Stimulated activated memory B cell treated with anti-CD40 and anti-IgM and Interleukin-4, amounts not matched to agents 10 μg/mL and 1 μg/mL and 100 μg/mL, for 72 hours (primary cell): ENCODE data around the gene THAP5.
"Not testable (repeated sequence)": the region's sequence is repeated elsewhere in the genome, so short reads cannot be mapped to it uniquely, and the experiment has no call there.

ENCODE experiments used
- ATAC-seq: fragments of 150-1000 bp; cut with Tn5 transposase; 2 replicates; pipeline ENCODE4 v1.10.0; 2021
- H3K27ac Mint-ChIP-seq: one replicate; pipeline ENCODE4 v1.8.0; 2022; ENCODE audit warnings: mild to moderate bottlenecking, mixed read lengths
- H3K27me3 Mint-ChIP-seq: one replicate; pipeline ENCODE4 v1.8.0; 2022; ENCODE audit warnings: mixed read lengths
- H3K36me3 Mint-ChIP-seq: one replicate; pipeline ENCODE4 v1.8.0; 2022; ENCODE audit warnings: mixed read lengths
- H3K4me1 Mint-ChIP-seq: one replicate; pipeline ENCODE4 v1.8.0; 2022; ENCODE audit warnings: mixed read lengths
- H3K4me3 Mint-ChIP-seq: one replicate; pipeline ENCODE4 v1.8.0; 2022; ENCODE audit warnings: mild to moderate bottlenecking, moderate library complexity, mixed read lengths
- H3K9me3 Mint-ChIP-seq: one replicate; pipeline ENCODE4 v1.8.0; 2022; ENCODE audit warnings: mixed read lengths

THAP5 gene

DNA sequence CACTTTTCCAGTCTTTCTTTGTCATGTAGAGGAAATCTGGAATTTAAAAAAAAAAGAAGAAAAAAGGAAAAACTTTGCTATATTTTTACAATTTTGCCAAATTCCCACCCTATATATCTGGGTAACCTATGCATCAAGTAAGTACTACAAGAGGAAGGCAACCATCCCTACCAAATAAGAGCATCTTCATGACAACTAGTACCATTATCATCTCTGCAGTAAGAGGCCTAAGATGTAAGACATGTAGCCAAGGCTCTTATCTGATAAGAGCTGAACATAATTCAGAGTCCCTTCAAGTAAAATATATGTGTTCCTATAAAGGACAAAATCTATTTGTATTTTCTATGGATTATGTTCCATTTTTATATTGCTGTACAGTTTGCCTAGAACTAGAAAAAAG is 3.5 kb downstream of the THAP5 start:
- no peak overlapping the region for H3K27ac Mint-ChIP-seq
- H3K36me3 Mint-ChIP-seq = peaks cover 22% of the 10 kb centered on the region

DNA sequence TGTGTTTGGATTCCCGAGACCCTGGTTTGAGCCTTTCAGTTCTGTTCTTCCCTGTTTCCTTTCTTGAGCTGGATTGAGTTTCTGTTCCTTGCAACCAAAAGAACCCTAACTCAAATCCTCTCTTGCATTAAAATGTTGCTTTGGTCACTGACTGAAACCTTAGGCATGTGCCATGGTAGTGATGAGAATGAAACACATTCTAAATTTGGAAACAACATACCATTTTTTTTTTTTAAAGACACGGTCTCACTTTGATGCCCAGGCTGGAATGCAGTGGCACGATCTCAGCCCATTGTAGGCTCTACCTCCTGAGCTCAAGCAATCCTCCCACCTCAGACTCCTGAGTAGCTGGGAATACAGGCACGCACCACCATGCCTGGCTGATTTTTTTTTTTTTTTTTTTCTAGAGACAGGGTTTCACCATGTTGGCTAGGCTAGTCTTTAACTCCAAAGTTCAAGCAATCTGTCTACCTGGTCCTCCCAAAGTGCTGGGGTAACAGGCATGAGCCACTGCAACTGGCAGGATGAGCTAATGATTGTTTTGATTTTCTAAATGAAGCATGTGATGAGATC is 8.4 kb downstream of the THAP5 start:
- Mint-ChIP-seq H3K27ac (no peak overlapping the region), H3K4me3 (no peak overlapping the region), H3K36me3 (peaks cover 52% of the 10 kb centered on the region), H3K4me1 (peaks cover 14% of the 10 kb centered on the region), H3K27me3 (no peaks in the 10 kb centered on the region), H3K9me3 (peaks cover 15% of the 10 kb centered on the region)
- no peak for ATAC-seq

More for the DNA sequence above, 3.5 kb downstream of the THAP5 start:
- H3K4me3 Mint-ChIP-seq = no peak overlapping the region
- no peak for ATAC-seq
- H3K27me3 Mint-ChIP-seq = no peaks in the 10 kb centered on the region
- peaks cover 25% of the 10 kb centered on the region for H3K4me1 Mint-ChIP-seq
- H3K9me3 Mint-ChIP-seq = peaks cover 2% of the 10 kb centered on the region

- Mint-ChIP-seq H3K27ac (no peak overlapping the region), H3K4me3 (no peak overlapping the region), H3K4me1 (peaks cover 14% of the 10 kb centered on the region), H3K9me3 (peaks cover 17% of the 10 kb centered on the region), H3K27me3 (no peaks in the 10 kb centered on the region), H3K36me3 (peaks cover 43% of the 10 kb centered on the region)
- no peak for ATAC-seq
Measured at GRCh38 chr7:108559253-108559652, 10.3 kb downstream of the THAP5 start.

DNA sequence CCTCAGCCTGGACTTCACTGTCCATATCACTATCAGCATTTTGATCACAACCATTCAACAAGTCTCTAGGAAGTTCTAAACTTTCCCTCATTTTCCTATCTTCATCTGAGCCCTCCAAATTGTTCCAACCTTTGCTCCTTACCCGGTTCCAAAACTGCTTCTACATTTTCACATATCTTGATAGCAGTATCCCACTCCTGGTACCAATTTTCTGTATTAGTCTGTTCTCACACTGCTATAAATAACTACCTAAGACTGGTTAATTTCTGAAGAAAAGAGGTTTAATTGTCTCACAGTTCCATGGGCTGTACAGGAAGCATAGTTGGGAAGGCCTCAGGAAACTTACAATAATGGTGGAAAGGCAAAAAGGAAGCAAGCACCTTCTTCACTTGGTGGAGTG is 11.9 kb downstream of the THAP5 start:
- H3K4me1 Mint-ChIP-seq = peaks cover 28% of the 10 kb centered on the region
- H3K27me3 Mint-ChIP-seq = no peaks in the 10 kb centered on the region
- peaks cover 17% of the 10 kb centered on the region for H3K9me3 Mint-ChIP-seq
- H3K27ac Mint-ChIP-seq = no peak overlapping the region
- ATAC-seq = no peak
- no peak overlapping the region for H3K4me3 Mint-ChIP-seq
- H3K36me3 Mint-ChIP-seq = peaks cover 42% of the 10 kb centered on the region

DNA sequence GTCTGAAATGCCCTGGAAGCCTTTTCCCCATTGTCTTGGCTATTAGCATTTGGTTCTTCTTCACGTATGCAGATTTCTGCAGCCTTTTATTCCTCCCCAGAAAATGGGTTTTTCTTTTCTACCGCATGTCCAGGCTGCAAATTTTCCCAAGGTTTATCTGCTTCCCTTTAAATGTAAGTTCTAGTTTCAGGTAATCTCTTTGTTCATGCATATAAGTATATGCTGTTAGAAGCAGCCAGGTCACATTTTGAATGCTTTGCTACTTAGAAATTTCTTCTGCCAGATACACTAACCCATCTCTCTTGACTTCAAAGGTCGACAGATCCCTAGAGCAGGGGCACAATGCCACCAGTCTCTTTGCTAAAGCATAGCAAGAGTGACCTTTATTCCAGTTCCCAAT is 12.3 kb downstream of the THAP5 start:
- no peak for ATAC-seq
- peaks cover 42% of the 10 kb centered on the region for H3K36me3 Mint-ChIP-seq
- peaks cover 17% of the 10 kb centered on the region for H3K9me3 Mint-ChIP-seq
- peaks cover 32% of the 10 kb centered on the region for H3K4me1 Mint-ChIP-seq
- no peak overlapping the region for H3K4me3 Mint-ChIP-seq
- no peak overlapping the region for H3K27ac Mint-ChIP-seq
- H3K27me3 Mint-ChIP-seq = no peaks in the 10 kb centered on the region

- not testable (repeated sequence) for H3K4me3 Mint-ChIP-seq, H3K27me3 Mint-ChIP-seq, H3K27ac Mint-ChIP-seq, ATAC-seq
- H3K9me3 Mint-ChIP-seq = peaks cover 17% of the 10 kb centered on the region
- peaks cover 38% of the 10 kb centered on the region for H3K4me1 Mint-ChIP-seq
- peaks cover 41% of the 10 kb centered on the region for H3K36me3 Mint-ChIP-seq
Measured at GRCh38 chr7:108556665-108557064, 12.8 kb downstream of the THAP5 start.

GRCh38 chr7:108548141-108548896 is 21.2 kb downstream of the THAP5 start:
- H3K9me3 Mint-ChIP-seq, ATAC-seq, H3K27me3 Mint-ChIP-seq, H3K4me3 Mint-ChIP-seq, H3K27ac Mint-ChIP-seq, H3K36me3 Mint-ChIP-seq: not testable (repeated sequence)
- peaks cover 24% of the 10 kb centered on the region for H3K4me1 Mint-ChIP-seq

GRCh38 chr7:108541478-108541877 is 28.0 kb downstream of the THAP5 start:
- Mint-ChIP-seq H3K27me3 (no peaks in the 10 kb centered on the region), H3K9me3 (no peaks in the 10 kb centered on the region), H3K36me3 (no peaks in the 10 kb centered on the region), H3K4me3 (no peak overlapping the region), H3K27ac (no peak overlapping the region), H3K4me1 (peaks cover 8% of the 10 kb centered on the region)
- no peak for ATAC-seq

DNA sequence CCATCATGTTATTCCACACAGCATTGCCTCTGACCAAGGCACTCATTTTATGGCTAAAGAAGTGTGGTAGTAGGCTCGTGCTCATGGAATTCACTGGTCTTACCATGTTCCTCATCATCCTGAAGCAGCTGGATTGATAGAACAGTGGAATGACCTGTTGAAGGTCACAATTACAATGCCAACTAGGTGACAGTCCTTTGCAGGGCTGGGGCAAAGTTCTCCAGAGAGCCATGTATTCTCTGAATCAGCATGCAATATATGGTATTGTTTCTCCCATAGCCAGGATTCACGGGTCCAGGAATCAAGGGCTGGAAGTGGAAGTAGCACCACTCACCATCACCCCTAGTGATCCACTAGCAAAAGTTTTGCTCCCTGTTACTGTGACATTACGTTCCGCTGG is 30.8 kb downstream of the THAP5 start:
- H3K27me3 Mint-ChIP-seq, H3K36me3 Mint-ChIP-seq, H3K4me3 Mint-ChIP-seq, H3K9me3 Mint-ChIP-seq, H3K27ac Mint-ChIP-seq, ATAC-seq: not testable (repeated sequence)
- H3K4me1 Mint-ChIP-seq = peaks cover 19% of the 10 kb centered on the region

GRCh38 chr7:108538236-108538635 is 31.3 kb downstream of the THAP5 start:
- not testable (repeated sequence) for H3K36me3 Mint-ChIP-seq, H3K27ac Mint-ChIP-seq, H3K9me3 Mint-ChIP-seq, H3K4me3 Mint-ChIP-seq, ATAC-seq, H3K27me3 Mint-ChIP-seq
- H3K4me1 Mint-ChIP-seq = peaks cover 19% of the 10 kb centered on the region

DNA sequence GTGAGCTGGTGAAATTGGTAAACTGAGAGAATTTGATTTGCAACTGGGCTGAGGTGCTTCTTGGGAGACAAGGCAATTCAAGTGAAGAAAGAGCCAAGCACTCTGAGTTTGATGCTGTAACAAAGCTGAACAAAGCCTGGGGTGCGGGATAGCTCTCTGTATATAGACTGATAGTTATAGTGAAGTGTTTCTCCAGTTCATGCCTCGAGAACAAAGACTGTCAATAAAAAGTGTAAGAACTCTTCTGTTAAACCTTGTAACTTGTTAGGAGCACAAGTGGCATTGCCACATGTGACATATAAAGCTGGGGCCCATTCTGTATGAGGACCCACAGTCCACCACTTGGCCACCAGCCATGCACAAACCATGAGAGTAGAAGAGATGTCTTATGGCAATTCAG is 32.3 kb downstream of the THAP5 start:
- no peaks in the 10 kb centered on the region for H3K27me3 Mint-ChIP-seq
- H3K36me3 Mint-ChIP-seq = no peaks in the 10 kb centered on the region
- peaks cover 19% of the 10 kb centered on the region for H3K4me1 Mint-ChIP-seq
- H3K9me3 Mint-ChIP-seq = no peaks in the 10 kb centered on the region
- no peak overlapping the region for H3K27ac Mint-ChIP-seq
- no peak for ATAC-seq
- H3K4me3 Mint-ChIP-seq = no peak overlapping the region

DNA sequence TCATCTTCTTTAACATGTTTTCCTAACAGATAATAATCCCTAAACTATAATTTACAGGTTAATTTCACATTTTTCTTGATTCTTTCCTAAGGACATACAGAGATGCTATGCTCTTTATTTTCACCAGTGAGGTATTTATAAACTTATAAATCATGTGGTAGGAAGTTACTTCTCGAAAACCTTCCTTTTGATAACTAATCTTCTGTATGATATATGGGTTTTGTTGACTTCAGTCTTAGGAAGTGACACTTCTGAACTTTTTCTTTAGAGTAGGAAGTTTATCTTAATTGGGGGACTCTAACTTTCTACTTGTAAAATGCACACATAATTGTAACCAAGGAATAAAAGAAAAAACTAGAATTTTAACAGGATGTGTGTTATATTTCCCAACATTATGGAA is 33.8 kb downstream of the THAP5 start:
- H3K27ac Mint-ChIP-seq = peak overlapping the region; percentile 35
- H3K4me1 Mint-ChIP-seq = peaks cover 19% of the 10 kb centered on the region
- H3K27me3 Mint-ChIP-seq = no peaks in the 10 kb centered on the region
- no peak for ATAC-seq
- H3K4me3 Mint-ChIP-seq = no peak overlapping the region
- H3K36me3 Mint-ChIP-seq = no peaks in the 10 kb centered on the region
- H3K9me3 Mint-ChIP-seq = no peaks in the 10 kb centered on the region

GRCh38 chr7:108535257-108535656 is 34.2 kb downstream of the THAP5 start:
- Mint-ChIP-seq H3K4me3 (no peak overlapping the region), H3K36me3 (no peaks in the 10 kb centered on the region), H3K4me1 (peaks cover 19% of the 10 kb centered on the region), H3K27me3 (no peaks in the 10 kb centered on the region), H3K9me3 (no peaks in the 10 kb centered on the region), H3K27ac (peak overlapping the region; percentile 35)
- no peak for ATAC-seq

GRCh38 chr7:108533712-108534111 is 35.8 kb downstream of the THAP5 start:
- ATAC-seq = no peak
- Mint-ChIP-seq H3K4me3 (no peak overlapping the region), H3K27me3 (no peaks in the 10 kb centered on the region), H3K4me1 (peaks cover 19% of the 10 kb centered on the region), H3K27ac (no peak overlapping the region), H3K9me3 (no peaks in the 10 kb centered on the region), H3K36me3 (no peaks in the 10 kb centered on the region)

GRCh38 chr7:108529341-108529740 is 40.2 kb downstream of the THAP5 start:
- no peaks in the 10 kb centered on the region for H3K27me3 Mint-ChIP-seq
- no peaks in the 10 kb centered on the region for H3K36me3 Mint-ChIP-seq
- H3K9me3 Mint-ChIP-seq = no peaks in the 10 kb centered on the region
- H3K4me1 Mint-ChIP-seq = peaks cover 10% of the 10 kb centered on the region
- ATAC-seq = no peak
- no peak overlapping the region for H3K27ac Mint-ChIP-seq
- no peak overlapping the region for H3K4me3 Mint-ChIP-seq

DNA sequence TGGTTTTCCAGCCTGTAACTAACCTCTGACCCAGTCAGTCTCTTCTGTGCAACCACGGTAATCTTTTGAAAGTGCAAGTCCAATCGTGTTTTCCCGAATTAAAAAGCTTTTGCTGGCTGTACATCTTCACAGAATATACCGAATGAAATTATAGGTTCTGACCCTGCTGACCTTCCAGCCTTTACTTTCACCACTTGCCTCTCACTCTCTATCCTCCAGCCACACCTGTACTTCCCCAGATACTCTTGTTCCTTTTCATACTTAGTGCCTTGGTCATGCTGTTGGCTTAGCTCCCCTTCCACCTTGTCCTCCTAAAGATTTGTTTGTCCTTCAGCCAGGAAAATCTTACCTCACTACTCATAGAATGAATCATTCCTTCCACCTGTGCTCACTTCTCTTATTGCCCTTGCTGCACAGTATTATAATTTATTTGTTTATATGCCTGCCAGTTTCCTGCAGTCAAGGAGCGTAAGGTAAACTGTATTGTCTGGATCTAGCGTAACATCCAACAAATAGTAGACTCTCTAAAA is 41.3 kb downstream of the THAP5 start:
- ATAC-seq = no peak
- Mint-ChIP-seq H3K27me3 (no peaks in the 10 kb centered on the region), H3K4me3 (peak overlapping the region; percentile 3), H3K36me3 (peaks cover 5% of the 10 kb centered on the region), H3K9me3 (no peaks in the 10 kb centered on the region), H3K27ac (peak overlapping the region; percentile 50), H3K4me1 (peaks cover 21% of the 10 kb centered on the region)
